Left cardiac atrium (tissue), 4 donors: ENCODE results near the gene NFX1. TPM values are rescaled to one million over a fixed set of nuclear protein-coding genes. Genes with fewer than 3 reads are reported as not detected.
A peak's percentile ranks its signal among the peaks of the same experiment; 100 is the strongest.
"Not testable (repeated sequence)": the region's sequence is repeated elsewhere in the genome, so short reads cannot be mapped to it uniquely, and the experiment has no call there.

Experiments
- ATAC-seq, 2 donors: fragments of 200-7000 bp; cut with Tn5 transposase; one replicate each; pipeline ENCODE4 v1.9.1; 2020; ENCODE audit warnings: mild to moderate bottlenecking in 2 of 2, moderate library complexity in 2 of 2
- DNase-seq: peaks from one replicate; pipeline ENCODE4 v3.0.0-alpha.2; 2020
- intact Hi-C, 2 donors: fragments of 100-400 bp; cut with DNase I; formaldehyde crosslinking; loops; one replicate each; pipeline versions ENCODE4 v1.14.1 to v1.15.1; 2022 to 2023
- total RNA-seq, 2 donors: library from RNA; stranded (reverse); fragmentation: NEBNext Ultra II Directional; extraction: Animal tissue kit (Norgen Biotek cat#: 25700); gene quantifications; one replicate each; pipeline ENCODE4 v1.2.1, GENCODE V29; 2021
- donor health status: DM: no; HTN: yes; CAD: no.
- donor health status: DM: no; HTN: yes; CAD: no; lungs with severe emphysema.
- donor health status: DM: yes; HTN: yes; CAD: no.
- donor health status: Dilated cardiomyopathy.

NFX1 gene
- total RNA-seq, 2 donors from 2014 or later, result 23.0 to 35.4 TPM

- no peak for DNase-seq
- intact Hi-C loops, result loop anchor here in 1 of 2 donors (10.0 kb wide), 1 partner anchor 67 kb away; the partner anchor contains the start of gene AQP3
- no peak for ATAC-seq
Observed at GRCh38 chr9:33378121-33378795, 87.9 kb downstream of the NFX1 start.

GRCh38 chr9:33379666-33380389 lies 89.5 kb downstream of the NFX1 start:
- peak; percentile 24 to 39 for ATAC-seq
- intact Hi-C loops, result loop anchor here in 1 of 2 donors (10.0 kb wide), 1 partner anchor 65 kb away; the partner anchor contains the start of gene AQP3
- DNase-seq, result no peak

- ATAC-seq (peak in 1 of 2 donors; percentile 11), DNase-seq (no peak)
- intact Hi-C loops, result no loop called here
Observed at GRCh38 chr9:33380390-33381094, 90.2 kb downstream of the NFX1 start.

GRCh38 chr9:33381231-33381791 lies 91.0 kb downstream of the NFX1 start:
- DNase-seq (no peak), ATAC-seq (peak; percentile 48 to 60)
- intact Hi-C loops, result no loop called here

- intact Hi-C loops, DNase-seq, ATAC-seq: not testable (repeated sequence)
Observed at GRCh38 chr9:33382397-33382796, 92.1 kb downstream of the NFX1 start.

GRCh38 chr9:33383396-33383795 lies 93.1 kb downstream of the NFX1 start:
- DNase-seq, intact Hi-C loops, ATAC-seq: not testable (repeated sequence)

- ATAC-seq, DNase-seq: not testable (repeated sequence)
Observed at GRCh38 chr9:33385536-33385935, 95.2 kb downstream of the NFX1 start.

GRCh38 chr9:33385979-33386640 lies 95.8 kb downstream of the NFX1 start:
- intact Hi-C loops, DNase-seq, ATAC-seq: not testable (repeated sequence)

More at GRCh38 chr9:33385536-33385935, 95.2 kb downstream of the NFX1 start:
- intact Hi-C loops, result not testable (repeated sequence)

GRCh38 chr9:33386641-33386996 lies 96.3 kb downstream of the NFX1 start:
- ATAC-seq, intact Hi-C loops, DNase-seq: not testable (repeated sequence)

GRCh38 chr9:33386998-33387397 lies 96.7 kb downstream of the NFX1 start:
- intact Hi-C loops, ATAC-seq: not testable (repeated sequence)

GRCh38 chr9:33388110-33388994 lies 98.0 kb downstream of the NFX1 start:
- ATAC-seq, result no peak
- DNase-seq, result no peak
- intact Hi-C loops, result no loop called here

More at GRCh38 chr9:33386998-33387397, 96.7 kb downstream of the NFX1 start:
- DNase-seq, result not testable (repeated sequence)

GRCh38 chr9:33391111-33391771 lies 100.9 kb downstream of the NFX1 start:
- ATAC-seq (peak in 1 of 2 donors; percentile 73), DNase-seq (peak; percentile 78)

GRCh38 chr9:33392591-33393021 lies 102.3 kb downstream of the NFX1 start:
- ATAC-seq, intact Hi-C loops: not testable (repeated sequence)

More at GRCh38 chr9:33391111-33391771, 100.9 kb downstream of the NFX1 start:
- intact Hi-C loops, result not testable (repeated sequence)

GRCh38 chr9:33393581-33393980 lies 103.3 kb downstream of the NFX1 start:
- ATAC-seq, result no peak
- DNase-seq, result peak; percentile 61
- intact Hi-C loops, result no loop called here

More at GRCh38 chr9:33392591-33393021, 102.3 kb downstream of the NFX1 start:
- not testable (repeated sequence) for DNase-seq

GRCh38 chr9:33393986-33394385 lies 103.7 kb downstream of the NFX1 start:
- DNase-seq, intact Hi-C loops, ATAC-seq: not testable (repeated sequence)

GRCh38 chr9:33395159-33395879 lies 105.0 kb downstream of the NFX1 start:
- DNase-seq, intact Hi-C loops, ATAC-seq: not testable (repeated sequence)
